Measurements from ENCODE around the gene CHN2. TPM values are rescaled to one million over a fixed set of nuclear protein-coding genes. Genes with fewer than 3 reads are reported as not detected.

The CHN2 gene
- total RNA-seq, 1 experiment from 2014 or later: 7.7 TPM

DNA sequence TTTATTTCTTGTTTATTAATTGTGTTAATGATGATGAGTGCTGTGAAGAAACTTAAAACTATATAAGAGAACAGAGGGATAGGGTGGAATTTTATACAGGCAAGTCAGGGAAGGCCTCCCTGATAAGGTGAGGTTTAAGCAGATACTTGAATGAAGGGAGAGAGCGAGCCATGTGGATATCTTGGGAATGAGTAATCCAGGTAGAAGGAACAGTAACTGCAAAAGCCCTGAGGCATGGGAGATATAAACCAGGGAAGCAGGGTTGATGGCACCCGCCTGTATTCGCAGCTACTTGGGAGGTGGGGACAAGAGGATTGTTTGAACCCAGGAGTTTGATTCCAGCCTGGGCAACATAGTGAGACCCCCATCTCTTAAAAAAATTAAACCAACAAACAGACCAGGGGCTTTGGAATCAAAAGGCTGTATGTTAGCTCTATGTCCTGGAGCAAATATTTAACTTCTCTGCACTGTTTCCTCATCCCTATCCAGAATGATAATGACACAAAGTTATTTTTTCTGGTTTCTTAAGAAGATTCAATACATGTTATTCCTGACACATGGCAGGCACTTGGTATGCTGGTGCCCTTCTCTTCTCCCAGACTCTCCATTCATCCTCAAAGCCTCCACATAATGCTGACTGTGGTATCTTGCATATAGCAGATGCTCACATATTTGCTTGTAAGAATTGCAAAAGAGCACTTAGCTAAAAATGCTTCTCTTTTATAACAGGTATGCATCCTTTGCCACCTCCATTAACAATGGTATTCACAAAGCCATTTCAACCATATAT, 169.3 kb downstream of the CHN2 start:
- Histone ChIP-seq H3K36me3 (ENCODE audit: low read depth, low read length) (no peaks in the 10 kb centered on the region), H3K9ac (ENCODE audit: low read length) (no peak overlapping the region), H3K9me3 (ENCODE audit: low read length) (no peaks in the 10 kb centered on the region), H3K4me3 (ENCODE audit: low read length) (no peak overlapping the region), H3K79me2 (ENCODE audit: low read length) (no peaks in the 10 kb centered on the region), H2AFZ (ENCODE audit: low read length) (no peak overlapping the region), H4K20me1 (ENCODE audit: low read length) (no peaks in the 10 kb centered on the region), H3K9me2 (replicated peaks; ENCODE audit: low read length) (no peaks in the 10 kb centered on the region), H3F3A (ENCODE audit: low read length, unreplicated experiment) (no peaks in the 10 kb centered on the region), H3K27ac (ENCODE audit: low read length) (no peak overlapping the region), H3K27me3 (ENCODE audit: low read length) (no peaks in the 10 kb centered on the region), H3K4me1 (ENCODE audit: insufficient read depth, low read length) (no peaks in the 10 kb centered on the region), H3K4me2 (ENCODE audit: low read length) (no peak overlapping the region)
- BruUV-seq (replicated peaks): no TSS peak
- CTCF ChIA-PET: no interaction called here
- DNase-seq (peak; percentile 55), ATAC-seq (no peak)
- POLR2A ChIA-PET (ENCODE audit: unreplicated experiment): no interaction called here
- TF ChIP-seq EZH2phosphoT487 (IDR thresholded peaks at IDR 0.05; ENCODE audit: borderline replicate concordance, low read length) (no peak), EZH2 (IDR thresholded peaks at IDR 0.05; ENCODE audit: low read length, unreplicated experiment) (no peak)
- TF ChIP-seq, protein P1, sequence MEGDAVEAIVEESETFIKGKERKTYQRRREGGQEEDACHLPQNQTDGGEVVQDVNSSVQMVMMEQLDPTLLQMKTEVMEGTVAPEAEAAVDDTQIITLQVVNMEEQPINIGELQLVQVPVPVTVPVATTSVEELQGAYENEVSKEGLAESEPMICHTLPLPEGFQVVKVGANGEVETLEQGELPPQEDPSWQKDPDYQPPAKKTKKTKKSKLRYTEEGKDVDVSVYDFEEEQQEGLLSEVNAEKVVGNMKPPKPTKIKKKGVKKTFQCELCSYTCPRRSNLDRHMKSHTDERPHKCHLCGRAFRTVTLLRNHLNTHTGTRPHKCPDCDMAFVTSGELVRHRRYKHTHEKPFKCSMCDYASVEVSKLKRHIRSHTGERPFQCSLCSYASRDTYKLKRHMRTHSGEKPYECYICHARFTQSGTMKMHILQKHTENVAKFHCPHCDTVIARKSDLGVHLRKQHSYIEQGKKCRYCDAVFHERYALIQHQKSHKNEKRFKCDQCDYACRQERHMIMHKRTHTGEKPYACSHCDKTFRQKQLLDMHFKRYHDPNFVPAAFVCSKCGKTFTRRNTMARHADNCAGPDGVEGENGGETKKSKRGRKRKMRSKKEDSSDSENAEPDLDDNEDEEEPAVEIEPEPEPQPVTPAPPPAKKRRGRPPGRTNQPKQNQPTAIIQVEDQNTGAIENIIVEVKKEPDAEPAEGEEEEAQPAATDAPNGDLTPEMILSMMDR (conservative IDR thresholded peaks at IDR 0.05; ENCODE audit: low read depth, low read length): no peak
- intact Hi-C loops (cut with micrococcal nuclease): no loop called here

DNA sequence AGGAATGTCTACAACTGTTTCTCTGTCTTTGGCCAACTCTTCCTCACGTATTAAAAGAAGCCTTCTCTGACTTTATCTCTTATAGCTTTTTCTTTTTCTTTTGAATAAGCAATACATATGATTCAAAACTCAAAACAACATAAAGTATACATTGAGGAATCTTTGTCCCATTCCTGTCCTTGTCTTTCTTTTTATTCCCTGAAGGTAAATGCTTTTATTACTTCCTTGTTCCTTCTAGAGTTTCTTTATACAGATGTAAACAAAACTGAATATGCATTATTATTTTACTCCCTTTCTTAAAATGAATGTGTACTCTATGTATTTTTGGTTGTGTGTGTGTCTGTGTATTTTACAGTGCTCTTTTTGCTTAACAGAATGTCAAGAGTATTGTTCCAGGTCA, 170.1 kb downstream of the CHN2 start:
- Histone ChIP-seq H3K27me3 (ENCODE audit: low read length) (no peaks in the 10 kb centered on the region), H3K27ac (ENCODE audit: low read length) (no peak overlapping the region), H3F3A (ENCODE audit: low read length, unreplicated experiment) (no peaks in the 10 kb centered on the region), H3K4me2 (ENCODE audit: low read length) (no peak overlapping the region), H3K79me2 (ENCODE audit: low read length) (no peaks in the 10 kb centered on the region), H2AFZ (ENCODE audit: low read length) (no peak overlapping the region), H3K4me3 (ENCODE audit: low read length) (no peak overlapping the region), H3K36me3 (ENCODE audit: low read depth, low read length) (no peaks in the 10 kb centered on the region), H3K9me2 (replicated peaks; ENCODE audit: low read length) (no peaks in the 10 kb centered on the region), H3K9ac (ENCODE audit: low read length) (no peak overlapping the region), H3K4me1 (ENCODE audit: insufficient read depth, low read length) (peaks cover 1% of the 10 kb centered on the region), H4K20me1 (ENCODE audit: low read length) (no peaks in the 10 kb centered on the region), H3K9me3 (ENCODE audit: low read length) (no peaks in the 10 kb centered on the region)
- intact Hi-C loops (cut with micrococcal nuclease): no loop called here
- ChIA-PET POLR2A (ENCODE audit: unreplicated experiment) (no interaction called here), CTCF (interaction anchor here (0.7 kb wide), 1 partner anchor 975 kb away, joined by 3 read pairs; no protein-coding TSS in a partner anchor)
- no peak for ATAC-seq
- no TSS peak for BruUV-seq (replicated peaks)
- TF ChIP-seq, protein P1 (conservative IDR thresholded peaks at IDR 0.05; ENCODE audit: low read depth, low read length): no peak
- DNase-seq: no peak

DNA sequence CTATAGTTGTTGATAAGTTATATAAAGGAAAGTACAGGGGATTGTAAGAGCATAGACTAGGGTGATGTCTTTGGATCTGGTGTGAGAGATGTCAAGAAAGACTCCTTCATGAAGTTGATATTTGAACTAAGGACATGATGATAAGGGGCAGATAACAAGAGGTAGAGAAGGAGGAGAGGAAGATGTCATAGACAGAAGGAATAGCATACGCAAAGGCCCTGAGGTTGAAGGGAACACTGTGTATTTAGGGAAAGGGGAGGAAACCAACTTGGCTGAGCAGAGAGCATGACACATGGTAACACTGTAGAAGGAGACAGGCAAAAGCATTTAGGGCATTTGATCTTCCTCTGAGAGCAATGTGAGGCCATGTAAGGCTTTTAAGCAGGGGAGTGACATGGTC, 170.8 kb downstream of the CHN2 start:
- Histone ChIP-seq H3K9me2 (replicated peaks; ENCODE audit: low read length) (no peaks in the 10 kb centered on the region), H3K36me3 (ENCODE audit: low read depth, low read length) (no peaks in the 10 kb centered on the region), H3K27ac (ENCODE audit: low read length) (no peak overlapping the region), H3F3A (ENCODE audit: low read length, unreplicated experiment) (no peaks in the 10 kb centered on the region), H3K4me2 (ENCODE audit: low read length) (no peak overlapping the region), H3K27me3 (ENCODE audit: low read length) (no peaks in the 10 kb centered on the region), H3K9ac (ENCODE audit: low read length) (no peak overlapping the region), H2AFZ (ENCODE audit: low read length) (no peak overlapping the region), H4K20me1 (ENCODE audit: low read length) (no peaks in the 10 kb centered on the region), H3K4me3 (ENCODE audit: low read length) (no peak overlapping the region), H3K4me1 (ENCODE audit: insufficient read depth, low read length) (peaks cover 9% of the 10 kb centered on the region), H3K9me3 (ENCODE audit: low read length) (no peaks in the 10 kb centered on the region), H3K79me2 (ENCODE audit: low read length) (no peaks in the 10 kb centered on the region)
- intact Hi-C loops (cut with micrococcal nuclease): no loop called here
- DNase-seq (no peak), ATAC-seq (no peak)
- BruUV-seq (replicated peaks): no TSS peak
- TF ChIP-seq EZH2phosphoT487 (IDR thresholded peaks at IDR 0.05; ENCODE audit: borderline replicate concordance, low read length): no peak
- no peak for TF ChIP-seq EZH2 (IDR thresholded peaks at IDR 0.05; ENCODE audit: low read length, unreplicated experiment)
- TF ChIP-seq, protein P1 (conservative IDR thresholded peaks at IDR 0.05; ENCODE audit: low read depth, low read length): no peak
- ChIA-PET CTCF (interaction anchor here (0.7 kb wide), 1 partner anchor 976 kb away, joined by 3 read pairs; no protein-coding TSS in a partner anchor), POLR2A (ENCODE audit: unreplicated experiment) (no interaction called here)
